Glutamatergic neuron (in vitro differentiated cells): ENCODE measurements around the gene PCOLCE2. TPM values are rescaled to one million over a fixed set of nuclear protein-coding genes. Genes with fewer than 3 reads are reported as not detected.
A peak's percentile ranks its signal among the peaks of the same experiment; 100 is the strongest.

Experiments used
- DNase-seq: peaks from one replicate; pipeline ENCODE4 v3.0.0; 2022
- H3K27ac Mint-ChIP-seq: one replicate; pipeline ENCODE4 v1.8.0; 2020; ENCODE audit warnings: mild to moderate bottlenecking, mixed read lengths, inconsistent platforms; ENCODE audit not compliant: unreplicated experiment
- H3K27me3 Mint-ChIP-seq: one replicate; pipeline ENCODE4 v1.8.0; 2020; ENCODE audit warnings: mild to moderate bottlenecking, moderate library complexity, mixed read lengths, inconsistent platforms; ENCODE audit not compliant: unreplicated experiment
- H3K36me3 Mint-ChIP-seq: one replicate; pipeline ENCODE4 v1.8.0; 2020; ENCODE audit warnings: mild to moderate bottlenecking, mixed read lengths, inconsistent platforms; ENCODE audit not compliant: unreplicated experiment
- H3K4me1 Mint-ChIP-seq: one replicate; pipeline ENCODE4 v1.8.0; 2020; ENCODE audit warnings: mild to moderate bottlenecking, low read depth, mixed read lengths, inconsistent platforms; ENCODE audit not compliant: unreplicated experiment
- H3K4me3 Mint-ChIP-seq: one replicate; pipeline ENCODE4 v1.8.0; 2020; ENCODE audit warnings: mild to moderate bottlenecking, mixed read lengths, inconsistent platforms; ENCODE audit not compliant: unreplicated experiment
- H3K9me3 Mint-ChIP-seq: one replicate; pipeline ENCODE4 v1.8.0; 2020; ENCODE audit warnings: mild to moderate bottlenecking, moderate library complexity, mixed read lengths, inconsistent platforms; ENCODE audit not compliant: unreplicated experiment
- CTCF ChIP-seq: fragments of 200-600 bp; sonication (generic); IDR thresholded peaks from one replicate; pipeline ENCODE4 v1.5.0; 2021; ENCODE audit not compliant: partially characterized antibody, unreplicated experiment
- total RNA-seq: library from RNA; stranded (reverse); fragmentation: NEBNext Ultra II Directional; extraction: Animal tissue kit (Norgen Biotek cat#: 25700); gene quantifications from one replicate; pipeline ENCODE4 v1.2.1, GENCODE V29; 2021; ENCODE audit not compliant: unreplicated experiment

Gene PCOLCE2
- total RNA-seq, 1 donor from 2014 or later: 33.4 TPM

- H3K4me1 Mint-ChIP-seq: peaks cover 27% of the 10 kb centered on the region
- peaks cover 1% of the 10 kb centered on the region for H3K9me3 Mint-ChIP-seq
- no peak overlapping the region for H3K27ac Mint-ChIP-seq
These were observed 8.1 kb upstream of the PCOLCE2 start for GRCh38 chr3:142896996-142897395.

GRCh38 chr3:142896201-142896755 is 7.4 kb upstream of the PCOLCE2 start:
- peak overlapping the region; percentile 32 for H3K4me3 Mint-ChIP-seq
- H3K36me3 Mint-ChIP-seq: no peaks in the 10 kb centered on the region
- peak overlapping the region; percentile 25 for H3K27ac Mint-ChIP-seq
- H3K4me1 Mint-ChIP-seq: peaks cover 27% of the 10 kb centered on the region
- peaks cover 1% of the 10 kb centered on the region for H3K9me3 Mint-ChIP-seq
- no peak for TF ChIP-seq CTCF
- H3K27me3 Mint-ChIP-seq: peaks cover 3% of the 10 kb centered on the region
- DNase-seq: no peak

More at GRCh38 chr3:142896996-142897395, 8.1 kb upstream of the PCOLCE2 start:
- Mint-ChIP-seq H3K27me3 (peaks cover 3% of the 10 kb centered on the region), H3K36me3 (no peaks in the 10 kb centered on the region), H3K4me3 (no peak overlapping the region)
- DNase-seq: no peak
- no peak for TF ChIP-seq CTCF

GRCh38 chr3:142894493-142894892 is 5.6 kb upstream of the PCOLCE2 start:
- peaks cover 5% of the 10 kb centered on the region for H3K9me3 Mint-ChIP-seq
- H3K4me3 Mint-ChIP-seq: peak overlapping the region; percentile 71
- peaks cover 4% of the 10 kb centered on the region for H3K27me3 Mint-ChIP-seq
- peak overlapping the region; percentile 88 for H3K27ac Mint-ChIP-seq
- peaks cover 27% of the 10 kb centered on the region for H3K4me1 Mint-ChIP-seq
- peak; percentile 50 for DNase-seq
- H3K36me3 Mint-ChIP-seq: no peaks in the 10 kb centered on the region
- no peak for TF ChIP-seq CTCF

- Mint-ChIP-seq H3K4me3 (no peak overlapping the region), H3K4me1 (peaks cover 14% of the 10 kb centered on the region), H3K9me3 (peaks cover 12% of the 10 kb centered on the region), H3K36me3 (no peaks in the 10 kb centered on the region), H3K27me3 (peaks cover 10% of the 10 kb centered on the region), H3K27ac (no peak overlapping the region)
- DNase-seq: no peak
- no peak for TF ChIP-seq CTCF
These were observed 3.8 kb upstream of the PCOLCE2 start for GRCh38 chr3:142892714-142893113.

GRCh38 chr3:142890592-142890991 is 1.7 kb upstream of the PCOLCE2 start:
- no peak for DNase-seq
- peaks cover 14% of the 10 kb centered on the region for H3K4me1 Mint-ChIP-seq
- H3K36me3 Mint-ChIP-seq: no peaks in the 10 kb centered on the region
- peaks cover 12% of the 10 kb centered on the region for H3K9me3 Mint-ChIP-seq
- H3K4me3 Mint-ChIP-seq: no peak overlapping the region
- H3K27ac Mint-ChIP-seq: no peak overlapping the region
- peaks cover 10% of the 10 kb centered on the region for H3K27me3 Mint-ChIP-seq
- TF ChIP-seq CTCF: no peak
